GM10266 (cell line): ENCODE results near the gene UGT1A5.

ENCODE experiments used
- DNase-seq: peaks from one replicate; pipeline ENCODE4 v3.0.0; 2012; ENCODE audit errors: extremely low spot score
- CTCF ChIP-seq: IDR thresholded peaks from 2 replicates; pipeline ENCODE4 v1.5.1; 2012; ENCODE audit warnings: mild to moderate bottlenecking, low read depth; ENCODE audit not compliant: control insufficient read depth, insufficient read depth; ENCODE audit errors: missing control alignments

The UGT1A5 gene

DNA sequence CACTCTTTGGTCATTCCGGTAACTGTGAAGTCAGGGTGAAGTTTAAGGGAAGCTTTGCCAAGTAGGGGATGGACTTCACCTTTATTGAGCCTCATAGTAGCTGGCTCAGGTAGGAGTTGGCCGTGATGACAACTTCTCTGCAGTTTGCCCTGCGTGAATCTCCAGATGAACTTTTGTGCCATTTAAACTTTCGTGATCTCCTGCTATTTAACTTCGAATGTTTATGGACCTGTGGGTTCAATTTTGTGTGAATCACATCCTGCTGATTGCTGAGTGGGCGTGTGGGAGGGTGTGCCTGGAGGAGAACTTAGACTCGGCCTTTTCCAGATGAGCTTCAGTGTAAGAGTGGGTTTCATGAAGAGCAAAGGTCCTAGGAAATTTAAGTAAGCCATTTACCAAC, 51.6 kb downstream of the UGT1A5 start:
- TF ChIP-seq CTCF: no peak
- DNase-seq: no peak

DNA sequence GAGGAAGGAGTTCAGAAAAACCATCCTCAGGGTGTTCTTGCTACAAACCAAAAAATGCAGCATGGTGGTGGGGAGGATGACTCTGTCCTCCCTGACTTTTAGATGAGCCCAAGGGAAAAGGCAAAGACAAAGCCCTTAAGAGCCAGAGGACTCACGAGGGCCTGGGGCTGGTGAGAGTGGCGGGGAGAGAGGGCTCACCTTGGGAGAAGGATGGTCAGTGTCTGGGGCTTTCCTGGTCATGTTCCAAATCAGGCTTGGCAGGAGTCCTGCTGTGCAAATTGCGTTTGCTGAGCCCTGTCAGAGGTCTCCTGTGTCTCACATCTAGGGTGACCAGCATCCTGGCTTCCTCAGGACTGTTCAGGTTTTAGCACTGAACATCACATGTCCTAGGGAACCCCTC, 52.1 kb downstream of the UGT1A5 start:
- no peak for DNase-seq
- TF ChIP-seq CTCF: no peak

DNA sequence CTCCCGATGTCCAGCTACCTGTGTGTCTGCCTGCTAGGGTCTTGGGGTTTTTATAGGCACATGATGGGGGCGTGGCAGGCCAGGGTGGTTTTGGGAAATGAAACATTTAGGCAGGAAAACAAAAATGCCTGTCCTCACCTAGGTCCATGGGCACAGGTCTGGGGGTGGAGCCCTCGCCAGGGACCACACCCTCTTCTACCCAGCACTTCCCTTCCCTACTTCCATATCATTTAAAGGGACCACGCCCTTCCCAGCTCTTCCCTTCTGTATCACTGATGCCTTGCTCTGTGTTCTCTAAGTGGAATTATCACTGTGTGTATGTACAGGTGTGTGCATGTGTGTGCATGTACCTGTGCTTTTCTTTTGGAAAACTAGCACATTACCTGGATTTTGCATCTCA, 53.7 kb downstream of the UGT1A5 start:
- no peak for DNase-seq
- no peak for TF ChIP-seq CTCF

GRCh38 chr2:233768076-233768475, 55.4 kb downstream of the UGT1A5 start:
- no peak for TF ChIP-seq CTCF
- DNase-seq: no peak

DNA sequence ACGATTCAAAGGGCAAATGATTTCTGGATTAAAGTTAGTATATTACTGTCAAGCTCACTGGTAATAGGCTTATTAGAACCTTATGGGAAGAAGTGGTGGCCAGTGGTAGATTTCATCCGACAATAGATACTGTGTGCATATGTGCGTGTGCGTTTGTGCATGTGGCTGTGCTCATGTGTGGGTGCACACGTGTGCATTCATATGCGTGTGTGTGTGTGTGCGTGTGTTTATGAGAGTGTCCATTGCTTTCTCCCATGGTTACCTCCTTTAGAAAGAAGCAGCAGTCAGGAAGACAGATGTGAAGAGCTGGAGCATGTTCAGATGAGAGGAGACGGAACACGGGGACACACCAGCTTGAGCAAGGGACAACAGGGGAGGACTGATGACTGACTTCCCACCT, 56.6 kb downstream of the UGT1A5 start:
- DNase-seq: no peak
- TF ChIP-seq CTCF: no peak

DNA sequence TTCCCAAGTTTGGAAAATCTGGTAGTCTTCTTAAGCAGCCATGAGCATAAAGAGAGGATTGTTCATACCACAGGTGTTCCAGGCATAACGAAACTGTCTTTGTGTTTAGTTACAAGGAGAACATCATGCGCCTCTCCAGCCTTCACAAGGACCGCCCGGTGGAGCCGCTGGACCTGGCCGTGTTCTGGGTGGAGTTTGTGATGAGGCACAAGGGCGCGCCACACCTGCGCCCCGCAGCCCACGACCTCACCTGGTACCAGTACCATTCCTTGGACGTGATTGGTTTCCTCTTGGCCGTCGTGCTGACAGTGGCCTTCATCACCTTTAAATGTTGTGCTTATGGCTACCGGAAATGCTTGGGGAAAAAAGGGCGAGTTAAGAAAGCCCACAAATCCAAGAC, 59.4 kb downstream of the UGT1A5 start:
- TF ChIP-seq CTCF: no peak
- DNase-seq: no peak

DNA sequence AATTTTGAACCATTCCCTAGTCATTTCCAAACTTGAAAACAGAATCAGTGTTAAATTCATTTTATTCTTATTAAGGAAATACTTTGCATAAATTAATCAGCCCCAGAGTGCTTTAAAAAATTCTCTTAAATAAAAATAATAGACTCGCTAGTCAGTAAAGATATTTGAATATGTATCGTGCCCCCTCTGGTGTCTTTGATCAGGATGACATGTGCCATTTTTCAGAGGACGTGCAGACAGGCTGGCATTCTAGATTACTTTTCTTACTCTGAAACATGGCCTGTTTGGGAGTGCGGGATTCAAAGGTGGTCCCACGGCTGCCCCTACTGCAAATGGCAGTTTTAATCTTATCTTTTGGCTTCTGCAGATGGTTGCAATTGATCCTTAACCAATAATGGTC, 59.9 kb downstream of the UGT1A5 start:
- TF ChIP-seq CTCF: no peak
- DNase-seq: no peak
